SK-N-MC (cell line): Measurements from ENCODE around the gene EOMES.
A peak's percentile ranks its signal among the peaks of the same experiment; 100 is the strongest.

Source experiments
- DNase-seq: peaks from one replicate; pipeline ENCODE4 v3.0.0-alpha.2; 2011; ENCODE audit warnings: low read depth, low spot score
- H3K27ac ChIP-seq: fragments of 200-600 bp; sonication (generic); 2 replicates; pipeline ENCODE4 v1.5.1; 2016; ENCODE audit warnings: mixed run types
- H3K36me3 ChIP-seq: fragments of 200-600 bp; sonication (generic); 2 replicates; pipeline ENCODE4 v1.6.1; 2017; ENCODE audit warnings: antibody characterized with exemption, low read length, mixed read lengths; ENCODE audit not compliant: insufficient read depth
- H3K4me3 ChIP-seq: fragments of 200-600 bp; sonication (generic); 2 replicates; pipeline ENCODE4 v1.5.1; 2016
- H3K9ac ChIP-seq: fragments of 200-600 bp; sonication (generic); 2 replicates; pipeline ENCODE4 v1.8.0; 2017; ENCODE audit warnings: mixed run types, mixed read lengths; ENCODE audit not compliant: insufficient read length
- H3K9me3 ChIP-seq: fragments of 200-600 bp; sonication (generic); 2 replicates; pipeline ENCODE4 v1.6.1; 2017; ENCODE audit warnings: low read depth, mild to moderate bottlenecking, antibody characterized with exemption, low read length, moderate library complexity, mixed read lengths
- EZH2 ChIP-seq: fragments of 200-600 bp; sonication (generic); IDR thresholded peaks from one replicate; pipeline ENCODE4 v1.6.1; 2017; ENCODE audit warnings: antibody characterized with exemption
- FOXP2 ChIP-seq: optimal IDR thresholded peaks from 2 replicates; pipeline ENCODE3; 2011; ENCODE audit warnings: mild to moderate bottlenecking, moderate library complexity; ENCODE audit not compliant: insufficient read depth; ENCODE audit errors: extremely low read length, control extremely low read depth
- POLR2AphosphoS5 ChIP-seq: IDR thresholded peaks from 2 replicates; pipeline ENCODE4 v1.6.1; 2012; ENCODE audit warnings: mild to moderate bottlenecking, low read depth, low read length, borderline replicate concordance

The EOMES gene

GRCh38 chr3:27723815-27724458 lies 1.8 kb upstream of the EOMES start:
- DNase-seq: no peak
- TF ChIP-seq EZH2: no peak
- Histone ChIP-seq H3K4me3 (peak overlapping the region; percentile 47), H3K36me3 (no peaks in the 10 kb centered on the region), H3K9me3 (no peaks in the 10 kb centered on the region), H3K9ac (no peak overlapping the region), H3K27ac (no peak overlapping the region)

GRCh38 chr3:27723456-27723814 lies 1.3 kb upstream of the EOMES start:
- Histone ChIP-seq H3K4me3 (peak overlapping the region; percentile 47), H3K9ac (no peak overlapping the region), H3K27ac (no peak overlapping the region), H3K9me3 (no peaks in the 10 kb centered on the region), H3K36me3 (no peaks in the 10 kb centered on the region)
- TF ChIP-seq POLR2AphosphoS5: no peak
- peak; percentile 44 for TF ChIP-seq EZH2
- TF ChIP-seq FOXP2: no peak
- DNase-seq: no peak

GRCh38 chr3:27723001-27723445 lies 900 bp upstream of the EOMES start:
- no peak overlapping the region for H3K9ac ChIP-seq
- TF ChIP-seq EZH2 (no peak), POLR2AphosphoS5 (no peak), FOXP2 (no peak)
- H3K9me3 ChIP-seq: no peaks in the 10 kb centered on the region
- no peak overlapping the region for H3K4me3 ChIP-seq
- no peak overlapping the region for H3K27ac ChIP-seq
- H3K36me3 ChIP-seq: no peaks in the 10 kb centered on the region
- no peak for DNase-seq

- no peak for DNase-seq
- Histone ChIP-seq H3K36me3 (no peaks in the 10 kb centered on the region), H3K27ac (no peak overlapping the region), H3K4me3 (peak overlapping the region; percentile 72), H3K9ac (no peak overlapping the region), H3K9me3 (no peaks in the 10 kb centered on the region)
- TF ChIP-seq FOXP2 (no peak), EZH2 (no peak), POLR2AphosphoS5 (no peak)
Observed at GRCh38 chr3:27720899-27721716, 1.0 kb downstream of the EOMES start.

GRCh38 chr3:27719314-27720003 lies 2.7 kb downstream of the EOMES start:
- H3K4me3 ChIP-seq: no peak overlapping the region
- H3K9me3 ChIP-seq: no peaks in the 10 kb centered on the region
- H3K27ac ChIP-seq: no peak overlapping the region
- TF ChIP-seq EZH2: no peak
- TF ChIP-seq FOXP2: no peak
- TF ChIP-seq POLR2AphosphoS5: no peak
- no peak overlapping the region for H3K9ac ChIP-seq
- DNase-seq: no peak
- H3K36me3 ChIP-seq: no peaks in the 10 kb centered on the region

- H3K9ac ChIP-seq: no peak overlapping the region
- TF ChIP-seq POLR2AphosphoS5 (no peak), FOXP2 (no peak), EZH2 (no peak)
- DNase-seq: no peak
- no peaks in the 10 kb centered on the region for H3K36me3 ChIP-seq
- no peaks in the 10 kb centered on the region for H3K9me3 ChIP-seq
- H3K27ac ChIP-seq: no peak overlapping the region
- H3K4me3 ChIP-seq: no peak overlapping the region
Observed at GRCh38 chr3:27718459-27718858, 3.7 kb downstream of the EOMES start.

GRCh38 chr3:27717200-27717852 lies 4.8 kb downstream of the EOMES start:
- no peak for DNase-seq
- Histone ChIP-seq H3K9ac (no peak overlapping the region), H3K27ac (no peak overlapping the region), H3K4me3 (no peak overlapping the region), H3K36me3 (no peaks in the 10 kb centered on the region), H3K9me3 (no peaks in the 10 kb centered on the region)
- TF ChIP-seq POLR2AphosphoS5 (no peak), FOXP2 (no peak), EZH2 (no peak)

- no peak for DNase-seq
- H3K4me3 ChIP-seq: no peak overlapping the region
- TF ChIP-seq EZH2 (no peak), POLR2AphosphoS5 (no peak), FOXP2 (no peak)
- H3K9me3 ChIP-seq: no peaks in the 10 kb centered on the region
- no peak overlapping the region for H3K9ac ChIP-seq
- no peaks in the 10 kb centered on the region for H3K36me3 ChIP-seq
- no peak overlapping the region for H3K27ac ChIP-seq
Observed at GRCh38 chr3:27716309-27716708, 5.8 kb downstream of the EOMES start.
